ENCODE measurements around the gene GPX4. TPM values are rescaled to one million over a fixed set of nuclear protein-coding genes. Genes with fewer than 3 reads are reported as not detected.

GPX4 gene
- polyA plus RNA-seq, 2 donors: 271 to 294 TPM

- Histone ChIP-seq H3K36me3 (ENCODE audit: control insufficient read depth in 2 of 2, insufficient read depth in 2 of 2, low read length in 1 of 2) (peaks cover 0 to 48% of the 10 kb centered on the region in 2 donors), H3K27me3 (ENCODE audit: control insufficient read depth in 1 of 2, insufficient read depth in 2 of 2, low read length in 2 of 2) (no peaks in the 10 kb centered on the region), H3K9me3 (ENCODE audit: control insufficient read depth in 2 of 2, insufficient read depth in 1 of 2, low read depth in 1 of 2, low read length in 1 of 2) (no peaks in the 10 kb centered on the region), H3K4me1 (ENCODE audit: control insufficient read depth in 2 of 2, insufficient read depth in 2 of 2, low read length in 1 of 2) (peaks cover 6 to 12% of the 10 kb centered on the region in 2 donors), H3K4me3 (ENCODE audit: low read depth in 1 of 2, low read length in 2 of 2) (no peak overlapping the region), H3K27ac (ENCODE audit: low read depth in 2 of 2, low read length in 1 of 2) (no peak overlapping the region)
- WGBS, 2 donors: 89 to 91% methylated on average over 38 of the region's 38 CpGs
These were observed 12.9 kb upstream of the GPX4 start for GRCh38 chr19:1090731-1091543.

DNA sequence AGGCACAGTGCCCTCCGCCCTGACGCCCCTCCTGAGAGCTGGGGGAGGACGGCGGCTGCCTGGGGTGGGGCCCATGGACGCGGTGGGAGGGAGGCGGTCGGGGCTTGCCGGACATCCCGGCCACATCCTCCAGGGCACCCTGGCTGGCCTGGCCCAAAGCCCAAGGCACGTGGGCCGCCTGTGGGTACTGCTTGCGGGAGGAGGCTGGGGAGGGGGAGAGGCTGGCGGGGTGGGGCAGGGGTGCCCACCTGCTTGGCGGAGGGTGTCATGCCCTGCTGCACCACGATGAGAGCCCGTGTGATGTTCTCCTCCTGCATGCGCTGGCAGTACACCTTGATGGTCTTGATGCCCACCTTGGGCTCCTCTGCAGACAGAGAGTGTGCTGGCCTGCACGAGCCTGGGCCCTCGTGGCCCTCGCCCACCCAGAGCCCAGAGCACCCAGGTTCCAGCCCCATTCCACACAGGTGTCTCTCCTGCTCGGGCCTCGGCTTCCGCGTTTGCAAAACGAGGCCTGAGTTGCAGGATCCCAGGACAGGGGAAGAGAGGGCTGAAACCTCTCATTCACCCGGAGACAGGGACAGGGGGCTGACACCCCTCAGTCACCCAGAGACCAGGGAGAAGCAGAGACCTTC is 12.1 kb upstream of the GPX4 start:
- WGBS, 2 donors: 88 to 89% methylated on average over 27 of the region's 27 CpGs
- peaks cover 6 to 12% of the 10 kb centered on the region in 2 donors for H3K4me1 ChIP-seq (ENCODE audit: control insufficient read depth in 2 of 2, insufficient read depth in 2 of 2, low read length in 1 of 2)

GRCh38 chr19:1093330-1093729 is 10.5 kb upstream of the GPX4 start:
- 84 to 87% methylated on average over 14 to 15 of the region's 15 CpGs for WGBS, 2 donors
- H3K4me1 ChIP-seq (ENCODE audit: control insufficient read depth in 2 of 2, insufficient read depth in 2 of 2, low read length in 1 of 2): peaks cover 6 to 12% of the 10 kb centered on the region in 2 donors
- no peak overlapping the region for H3K27ac ChIP-seq (ENCODE audit: low read depth in 2 of 2, low read length in 1 of 2)
- no peak overlapping the region for H3K4me3 ChIP-seq (ENCODE audit: low read depth in 1 of 2, low read length in 2 of 2)
- H3K36me3 ChIP-seq (ENCODE audit: control insufficient read depth in 2 of 2, insufficient read depth in 2 of 2, low read length in 1 of 2): peaks cover 0 to 33% of the 10 kb centered on the region in 2 donors
- H3K9me3 ChIP-seq (ENCODE audit: control insufficient read depth in 2 of 2, insufficient read depth in 1 of 2, low read depth in 1 of 2, low read length in 1 of 2): no peaks in the 10 kb centered on the region
- H3K27me3 ChIP-seq (ENCODE audit: control insufficient read depth in 1 of 2, insufficient read depth in 2 of 2, low read length in 2 of 2): no peaks in the 10 kb centered on the region

More for the DNA sequence above, 12.1 kb upstream of the GPX4 start:
- H3K9me3 ChIP-seq (ENCODE audit: control insufficient read depth in 2 of 2, insufficient read depth in 1 of 2, low read depth in 1 of 2, low read length in 1 of 2): no peaks in the 10 kb centered on the region
- H3K4me3 ChIP-seq (ENCODE audit: low read depth in 1 of 2, low read length in 2 of 2): no peak overlapping the region
- no peak overlapping the region for H3K27ac ChIP-seq (ENCODE audit: low read depth in 2 of 2, low read length in 1 of 2)
- peaks cover 0 to 43% of the 10 kb centered on the region in 2 donors for H3K36me3 ChIP-seq (ENCODE audit: control insufficient read depth in 2 of 2, insufficient read depth in 2 of 2, low read length in 1 of 2)
- H3K27me3 ChIP-seq (ENCODE audit: control insufficient read depth in 1 of 2, insufficient read depth in 2 of 2, low read length in 2 of 2): no peaks in the 10 kb centered on the region

GRCh38 chr19:1093811-1094553 is 9.8 kb upstream of the GPX4 start:
- Histone ChIP-seq H3K27ac (ENCODE audit: low read depth in 2 of 2, low read length in 1 of 2) (peak overlapping the region in 1 of 2 donors; percentile 6), H3K36me3 (ENCODE audit: control insufficient read depth in 2 of 2, insufficient read depth in 2 of 2, low read length in 1 of 2) (peaks cover 0 to 27% of the 10 kb centered on the region in 2 donors), H3K4me3 (ENCODE audit: low read depth in 1 of 2, low read length in 2 of 2) (peak overlapping the region; percentile 79 to 92), H3K27me3 (ENCODE audit: control insufficient read depth in 1 of 2, insufficient read depth in 2 of 2, low read length in 2 of 2) (no peaks in the 10 kb centered on the region), H3K9me3 (ENCODE audit: control insufficient read depth in 2 of 2, insufficient read depth in 1 of 2, low read depth in 1 of 2, low read length in 1 of 2) (no peaks in the 10 kb centered on the region), H3K4me1 (ENCODE audit: control insufficient read depth in 2 of 2, insufficient read depth in 2 of 2, low read length in 1 of 2) (peaks cover 6 to 15% of the 10 kb centered on the region in 2 donors)
- 57% methylated on average over 32 of the region's 32 CpGs for WGBS, 2 donors

GRCh38 chr19:1094655-1094977 is 9.2 kb upstream of the GPX4 start:
- peaks cover 8 to 19% of the 10 kb centered on the region in 2 donors for H3K4me1 ChIP-seq (ENCODE audit: control insufficient read depth in 2 of 2, insufficient read depth in 2 of 2, low read length in 1 of 2)
- H3K27ac ChIP-seq (ENCODE audit: low read depth in 2 of 2, low read length in 1 of 2): peak overlapping the region; percentile 72 to 79
- no peaks in the 10 kb centered on the region for H3K27me3 ChIP-seq (ENCODE audit: control insufficient read depth in 1 of 2, insufficient read depth in 2 of 2, low read length in 2 of 2)
- H3K9me3 ChIP-seq (ENCODE audit: control insufficient read depth in 2 of 2, insufficient read depth in 1 of 2, low read depth in 1 of 2, low read length in 1 of 2): no peaks in the 10 kb centered on the region
- WGBS, 2 donors: 1 to 2% methylated on average over 18 to 19 of the region's 19 CpGs
- H3K36me3 ChIP-seq (ENCODE audit: control insufficient read depth in 2 of 2, insufficient read depth in 2 of 2, low read length in 1 of 2): peaks cover 0 to 21% of the 10 kb centered on the region in 2 donors
- peak overlapping the region; percentile 79 to 92 for H3K4me3 ChIP-seq (ENCODE audit: low read depth in 1 of 2, low read length in 2 of 2)

- no peaks in the 10 kb centered on the region for H3K27me3 ChIP-seq (ENCODE audit: control insufficient read depth in 1 of 2, insufficient read depth in 2 of 2, low read length in 2 of 2)
- WGBS, 2 donors: 0% methylated on average over 79 to 81 of the region's 81 CpGs
- H3K9me3 ChIP-seq (ENCODE audit: control insufficient read depth in 2 of 2, insufficient read depth in 1 of 2, low read depth in 1 of 2, low read length in 1 of 2): no peaks in the 10 kb centered on the region
- H3K4me1 ChIP-seq (ENCODE audit: control insufficient read depth in 2 of 2, insufficient read depth in 2 of 2, low read length in 1 of 2): peaks cover 8 to 19% of the 10 kb centered on the region in 2 donors
- peak within 1 kb of the TSS; percentile 79 to 92 for H3K4me3 ChIP-seq (ENCODE audit: low read depth in 1 of 2, low read length in 2 of 2)
- H3K27ac ChIP-seq (ENCODE audit: low read depth in 2 of 2, low read length in 1 of 2): peak within 1 kb of the TSS; percentile 72 to 79
- H3K36me3 ChIP-seq (ENCODE audit: control insufficient read depth in 2 of 2, insufficient read depth in 2 of 2, low read length in 1 of 2): peaks cover 0 to 21% of the 10 kb centered on the region in 2 donors
These were observed 8.7 kb upstream of the GPX4 start, which contains the start of gene POLR2E for GRCh38 chr19:1094978-1095701. Gene POLR2E (minus strand): TSS chr19:1095375. CDS start chr19:1095315, 60 bp downstream.

DNA sequence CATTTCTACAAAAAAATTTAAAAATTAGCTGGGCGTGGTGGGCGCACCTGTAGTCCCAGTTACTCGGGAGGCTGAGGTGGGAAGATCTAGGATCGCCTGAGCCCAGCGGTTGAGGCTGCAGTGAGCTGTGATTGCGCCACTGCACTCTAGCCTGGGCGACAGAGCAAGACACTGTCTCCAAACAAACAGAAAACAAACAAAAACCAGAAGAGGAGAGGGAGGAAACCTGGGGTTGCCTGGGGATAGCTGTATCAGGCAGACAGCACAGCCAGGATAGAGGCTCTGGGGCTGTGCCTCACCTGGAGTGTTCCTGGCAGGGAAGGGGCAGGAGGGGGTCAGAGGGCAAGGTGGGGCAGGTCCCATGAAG is 6.0 kb upstream of the GPX4 start:
- H3K4me3 ChIP-seq (ENCODE audit: low read depth in 1 of 2, low read length in 2 of 2): no peak overlapping the region
- peak overlapping the region; percentile 74 to 76 for H3K27ac ChIP-seq (ENCODE audit: low read depth in 2 of 2, low read length in 1 of 2)
- peaks cover 8 to 22% of the 10 kb centered on the region in 2 donors for H3K4me1 ChIP-seq (ENCODE audit: control insufficient read depth in 2 of 2, insufficient read depth in 2 of 2, low read length in 1 of 2)
- no peaks in the 10 kb centered on the region for H3K27me3 ChIP-seq (ENCODE audit: control insufficient read depth in 1 of 2, insufficient read depth in 2 of 2, low read length in 2 of 2)
- H3K9me3 ChIP-seq (ENCODE audit: control insufficient read depth in 2 of 2, insufficient read depth in 1 of 2, low read depth in 1 of 2, low read length in 1 of 2): no peaks in the 10 kb centered on the region
- H3K36me3 ChIP-seq (ENCODE audit: control insufficient read depth in 2 of 2, insufficient read depth in 2 of 2, low read length in 1 of 2): peaks cover 0 to 2% of the 10 kb centered on the region in 2 donors
- WGBS, 2 donors: 72 to 77% methylated on average over 7 of the region's 7 CpGs

GRCh38 chr19:1098177-1099051 is 5.4 kb upstream of the GPX4 start:
- WGBS, 2 donors: 51 to 55% methylated on average over 15 of the region's 15 CpGs
- Histone ChIP-seq H3K4me1 (ENCODE audit: control insufficient read depth in 2 of 2, insufficient read depth in 2 of 2, low read length in 1 of 2) (peaks cover 8 to 21% of the 10 kb centered on the region in 2 donors), H3K36me3 (ENCODE audit: control insufficient read depth in 2 of 2, insufficient read depth in 2 of 2, low read length in 1 of 2) (no peaks in the 10 kb centered on the region), H3K4me3 (ENCODE audit: low read depth in 1 of 2, low read length in 2 of 2) (no peak overlapping the region), H3K9me3 (ENCODE audit: control insufficient read depth in 2 of 2, insufficient read depth in 1 of 2, low read depth in 1 of 2, low read length in 1 of 2) (no peaks in the 10 kb centered on the region), H3K27ac (ENCODE audit: low read depth in 2 of 2, low read length in 1 of 2) (peak overlapping the region; percentile 76 to 94), H3K27me3 (ENCODE audit: control insufficient read depth in 1 of 2, insufficient read depth in 2 of 2, low read length in 2 of 2) (no peaks in the 10 kb centered on the region)

All from esophagus (tissue), 2 donors.